ENCODE measurements around the gene SUSD5. TPM values are rescaled to one million over a fixed set of nuclear protein-coding genes. Genes with fewer than 3 reads are reported as not detected.

SUSD5 gene
- total and polyA plus RNA-seq, 2 of the 4 experiments (the other 2 are of a cell fraction), result 1.4 to 2.9 TPM

DNA sequence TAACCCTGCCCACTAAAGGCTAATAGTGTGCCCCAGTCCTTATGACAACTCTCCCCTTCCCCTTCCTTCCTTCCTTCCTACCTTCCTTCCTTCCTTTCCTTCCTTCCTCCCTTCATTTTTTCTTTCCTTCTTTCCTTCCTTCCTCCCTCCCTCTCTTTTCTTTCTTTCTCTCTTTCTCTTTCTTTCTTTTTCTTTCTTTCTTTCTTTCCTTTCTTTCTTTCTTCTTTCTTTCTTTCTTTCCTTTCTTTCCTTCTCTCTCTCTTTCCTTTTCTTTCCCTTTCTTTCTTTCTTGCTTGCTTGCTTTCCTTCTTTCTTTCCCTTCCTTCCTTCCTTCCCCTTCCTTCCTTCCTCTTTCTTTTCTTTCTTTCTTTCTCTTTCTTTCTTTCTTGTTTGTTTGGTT lies 28.2 kb upstream of the SUSD5 start:
- Histone ChIP-seq H3K79me1 (ENCODE audit: low read depth in 1 of 2, low read length in 2 of 2) (no peaks in the 10 kb centered on the region), H3K27ac (ENCODE audit: insufficient read depth, low read length) (no peak overlapping the region), H3K4me1 (ENCODE audit: control insufficient read depth, insufficient read depth, low read length) (no peaks in the 10 kb centered on the region), H2AK5ac (ENCODE audit: low read depth, low read length) (no peak overlapping the region), H2AFZ (replicated peaks; ENCODE audit: low read length, poor library complexity) (no peak overlapping the region), H2BK5ac (ENCODE audit: low read depth, low read length, poor library complexity, severe bottlenecking) (no peak overlapping the region), H3K4ac (ENCODE audit: low read depth, low read length) (no peak overlapping the region), H3K23ac (ENCODE audit: low read depth, low read length) (no peak overlapping the region), H3K27me3 (ENCODE audit: control insufficient read depth, insufficient read depth, low read length) (peaks cover 7% of the 10 kb centered on the region), H3K9me3 (ENCODE audit: control insufficient read depth, insufficient read depth, low read length) (peaks cover 2% of the 10 kb centered on the region; the same call in 1 of the 2 replicates), H4K8ac (ENCODE audit: low read depth in 2 of 2, low read length in 2 of 2) (no peak overlapping the region), H4K91ac (ENCODE audit: insufficient read depth, low read depth, low read length) (no peak overlapping the region), H2BK20ac (ENCODE audit: low read depth, low read length) (no peak overlapping the region), H4K20me1 (ENCODE audit: insufficient read depth, low read length) (no peaks in the 10 kb centered on the region), H3K4me3 (ENCODE audit: insufficient read depth, low read depth, low read length) (no peak overlapping the region), H2BK15ac (ENCODE audit: low read depth, low read length) (no peak overlapping the region), H3K18ac (ENCODE audit: low read depth, low read length) (no peak overlapping the region), H3K9ac (ENCODE audit: low read depth, low read length) (no peak overlapping the region), H3K56ac (ENCODE audit: extremely low read depth, insufficient read depth, low read length) (no peak overlapping the region), H2AK9ac (replicated peaks; ENCODE audit: low read depth, low read length, poor library complexity) (no peak overlapping the region), H4K5ac (ENCODE audit: low read depth, low read length) (no peak overlapping the region), H3K14ac (replicated peaks; ENCODE audit: low read depth, low read length) (no peak overlapping the region), H3K9me1 (ENCODE audit: insufficient read depth, low read length) (no peaks in the 10 kb centered on the region), H2BK120ac (ENCODE audit: low read depth, low read length) (no peak overlapping the region), H3K36me3 (ENCODE audit: control insufficient read depth, insufficient read depth, low read length) (no peaks in the 10 kb centered on the region), H3K4me2 (ENCODE audit: low read depth, low read length) (no peak overlapping the region)
- TF ChIP-seq CEBPB (IDR thresholded peaks at IDR 0.05; ENCODE audit: low read depth, low read length), result no peak
- DNase-seq (no peak), ATAC-seq (ENCODE audit: low read depth) (no peak)
- intact Hi-C loops (cut with micrococcal nuclease), result no loop called here
- no TSS peak for BruUV-seq (replicated peaks)
- POLR2A ChIA-PET (ENCODE audit: unreplicated experiment), result no interaction called here
- CTCF ChIA-PET, result no interaction called here
- in situ Hi-C loops (cut with MboI; ENCODE audit: low sequenced_read_pairs), result no loop called here
- dilution Hi-C loops (cut with HindIII; ENCODE audit: low sequenced_read_pairs, unreplicated experiment), result no loop called here

Data from IMR-90 (cell line).